Measurements from ENCODE around the gene PTPRG.

The PTPRG gene

GRCh38 chr3:62284442-62284841 lies 723.1 kb downstream of the PTPRG start:
- TF ChIP-seq, protein P1, sequence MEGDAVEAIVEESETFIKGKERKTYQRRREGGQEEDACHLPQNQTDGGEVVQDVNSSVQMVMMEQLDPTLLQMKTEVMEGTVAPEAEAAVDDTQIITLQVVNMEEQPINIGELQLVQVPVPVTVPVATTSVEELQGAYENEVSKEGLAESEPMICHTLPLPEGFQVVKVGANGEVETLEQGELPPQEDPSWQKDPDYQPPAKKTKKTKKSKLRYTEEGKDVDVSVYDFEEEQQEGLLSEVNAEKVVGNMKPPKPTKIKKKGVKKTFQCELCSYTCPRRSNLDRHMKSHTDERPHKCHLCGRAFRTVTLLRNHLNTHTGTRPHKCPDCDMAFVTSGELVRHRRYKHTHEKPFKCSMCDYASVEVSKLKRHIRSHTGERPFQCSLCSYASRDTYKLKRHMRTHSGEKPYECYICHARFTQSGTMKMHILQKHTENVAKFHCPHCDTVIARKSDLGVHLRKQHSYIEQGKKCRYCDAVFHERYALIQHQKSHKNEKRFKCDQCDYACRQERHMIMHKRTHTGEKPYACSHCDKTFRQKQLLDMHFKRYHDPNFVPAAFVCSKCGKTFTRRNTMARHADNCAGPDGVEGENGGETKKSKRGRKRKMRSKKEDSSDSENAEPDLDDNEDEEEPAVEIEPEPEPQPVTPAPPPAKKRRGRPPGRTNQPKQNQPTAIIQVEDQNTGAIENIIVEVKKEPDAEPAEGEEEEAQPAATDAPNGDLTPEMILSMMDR (conservative IDR thresholded peaks at IDR 0.05; ENCODE audit: low read depth, low read length), result no peak
- H3K4me3 ChIP-seq (ENCODE audit: low read length), result no peak overlapping the region
- DNase-seq (ENCODE audit: low read depth), result no peak

GRCh38 chr3:62287392-62287927 lies 726.1 kb downstream of the PTPRG start:
- no peak overlapping the region for H3K4me3 ChIP-seq (ENCODE audit: low read length)
- DNase-seq (ENCODE audit: low read depth), result no peak
- TF ChIP-seq, protein P1 (conservative IDR thresholded peaks at IDR 0.05; ENCODE audit: low read depth, low read length), result no peak

GRCh38 chr3:62289922-62290321 lies 728.6 kb downstream of the PTPRG start:
- no peak overlapping the region for H3K4me3 ChIP-seq (ENCODE audit: low read length)
- no peak for DNase-seq (ENCODE audit: low read depth)
- TF ChIP-seq, protein P1 (conservative IDR thresholded peaks at IDR 0.05; ENCODE audit: low read depth, low read length), result no peak

DNA sequence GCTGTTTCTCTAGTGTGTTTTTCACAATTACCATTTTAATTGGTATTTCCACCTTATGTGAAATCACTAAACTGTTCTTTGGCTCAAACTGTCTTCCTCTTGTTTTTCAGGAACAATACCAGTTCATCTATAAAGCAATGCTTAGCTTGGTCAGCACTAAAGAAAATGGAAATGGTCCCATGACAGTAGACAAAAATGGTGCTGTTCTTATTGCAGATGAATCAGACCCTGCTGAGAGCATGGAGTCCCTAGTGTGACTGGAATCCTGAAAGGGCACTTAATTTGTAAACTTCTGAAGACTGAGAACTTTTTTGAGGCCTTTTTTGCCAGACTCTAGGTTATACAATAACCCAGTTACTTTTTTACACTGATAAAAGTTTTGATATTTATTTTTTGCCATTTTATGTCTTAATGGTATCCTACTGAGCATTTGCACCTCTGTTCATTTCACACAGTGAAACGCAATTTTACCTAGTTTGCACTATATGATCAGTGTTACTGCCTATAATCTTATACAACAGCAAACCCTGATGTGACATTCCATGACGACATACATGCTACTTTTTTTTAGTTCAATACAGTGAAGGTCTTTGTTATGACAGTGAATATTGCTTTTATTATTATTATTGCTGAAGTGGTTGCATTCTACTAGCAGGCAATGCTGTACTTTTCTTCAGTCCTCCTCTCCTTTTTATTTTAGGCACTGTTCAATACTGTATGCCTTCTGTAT lies 731.8 kb downstream of the PTPRG start:
- no peak overlapping the region for H3K4me3 ChIP-seq (ENCODE audit: low read length)
- TF ChIP-seq, protein P1 (conservative IDR thresholded peaks at IDR 0.05; ENCODE audit: low read depth, low read length), result no peak
- no peak for DNase-seq (ENCODE audit: low read depth)

DNA sequence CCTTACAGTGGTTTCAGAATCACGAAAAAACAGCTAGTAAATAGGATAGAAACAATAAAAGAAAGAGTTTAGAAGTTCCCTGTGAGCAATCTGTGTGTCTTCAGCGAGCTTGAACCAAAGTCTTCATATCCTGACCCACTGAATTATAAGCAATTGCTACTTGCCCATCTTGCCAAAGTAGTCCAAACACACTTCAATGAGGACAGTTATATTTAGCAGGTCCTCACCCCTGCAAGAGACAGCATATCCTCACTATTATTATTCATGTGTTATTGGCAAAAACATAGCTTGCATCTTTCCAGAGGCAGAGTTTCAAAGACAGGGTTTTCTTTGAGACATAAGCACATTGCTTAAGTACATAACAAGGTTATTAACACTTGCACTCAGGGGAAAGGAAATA lies 734.2 kb downstream of the PTPRG start:
- H3K4me3 ChIP-seq (ENCODE audit: low read length), result no peak overlapping the region
- no peak for DNase-seq (ENCODE audit: low read depth)
- TF ChIP-seq, protein P1 (conservative IDR thresholded peaks at IDR 0.05; ENCODE audit: low read depth, low read length), result no peak

DNA sequence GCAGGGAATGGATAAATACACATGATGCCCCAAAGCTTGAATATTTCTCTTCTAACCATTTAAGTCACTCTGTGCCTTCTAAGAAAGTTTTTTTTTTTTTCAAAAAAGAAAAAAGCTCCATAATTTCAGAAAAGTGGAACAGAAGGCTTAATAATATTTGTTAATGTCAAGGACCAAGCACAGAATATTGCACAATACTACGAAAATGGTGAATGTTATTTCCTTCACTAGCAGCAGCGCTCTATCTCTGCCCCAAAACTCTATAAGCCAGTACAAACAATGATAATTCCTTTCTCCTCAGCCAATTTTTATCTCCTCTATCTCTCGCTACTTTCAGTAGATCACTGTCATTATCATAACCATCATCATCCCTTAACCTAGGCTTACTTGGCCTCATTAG lies 739.2 kb downstream of the PTPRG start:
- TF ChIP-seq, protein P1 (conservative IDR thresholded peaks at IDR 0.05; ENCODE audit: low read depth, low read length), result no peak
- H3K4me3 ChIP-seq (ENCODE audit: low read length), result no peak overlapping the region

DNA sequence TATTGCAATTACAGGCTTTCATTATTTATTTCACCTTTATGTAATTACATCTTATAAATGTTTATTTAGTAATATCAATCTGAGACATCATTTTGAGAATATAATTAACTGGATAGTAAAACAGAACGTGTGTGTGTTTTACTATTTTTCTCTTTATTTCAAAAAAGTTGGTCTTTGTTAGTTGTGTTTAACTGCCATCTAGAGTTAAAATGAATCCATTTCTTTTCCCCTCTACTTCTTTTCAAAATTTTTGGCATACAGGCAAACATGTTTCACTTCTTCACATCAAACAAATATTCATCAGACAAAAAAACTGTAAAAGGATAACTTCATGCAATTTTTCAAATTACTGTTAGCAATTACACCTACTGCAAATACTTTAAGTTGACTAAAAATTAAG lies 750.8 kb downstream of the PTPRG start:
- TF ChIP-seq, protein P1 (conservative IDR thresholded peaks at IDR 0.05; ENCODE audit: low read depth, low read length), result no peak
- DNase-seq (ENCODE audit: low read depth), result no peak
- H3K4me3 ChIP-seq (ENCODE audit: low read length), result no peak overlapping the region

More for the DNA sequence above, 739.2 kb downstream of the PTPRG start:
- no peak for DNase-seq (ENCODE audit: low read depth)
